ENCODE data around the gene EPB41L4A.

EPB41L4A gene

GRCh38 chr5:112303685-112304084, 115.4 kb downstream of the EPB41L4A start:
- no peak for DNase-seq

- DNase-seq: no peak
These were observed 125.0 kb downstream of the EPB41L4A start for GRCh38 chr5:112294126-112294525.

GRCh38 chr5:112293587-112293986, 125.5 kb downstream of the EPB41L4A start:
- no peak for DNase-seq

GRCh38 chr5:112290691-112291090, 128.4 kb downstream of the EPB41L4A start:
- no peak for DNase-seq

GRCh38 chr5:112289465-112289864, 129.6 kb downstream of the EPB41L4A start:
- no peak for DNase-seq

GRCh38 chr5:112283943-112284929, 134.8 kb downstream of the EPB41L4A start:
- peak; percentile 58 for DNase-seq

GRCh38 chr5:112283034-112283582, 136.0 kb downstream of the EPB41L4A start:
- no peak for DNase-seq

- DNase-seq: no peak
These were observed 140.0 kb downstream of the EPB41L4A start for GRCh38 chr5:112279082-112279481.

GRCh38 chr5:112276991-112277390, 142.1 kb downstream of the EPB41L4A start:
- DNase-seq: peak; percentile 15

- no peak for DNase-seq
These were observed 143.4 kb downstream of the EPB41L4A start for GRCh38 chr5:112275671-112276070.

- DNase-seq: no peak
These were observed 148.5 kb downstream of the EPB41L4A start for GRCh38 chr5:112270299-112271293.

GRCh38 chr5:112267231-112267630, 151.8 kb downstream of the EPB41L4A start:
- DNase-seq: no peak

GRCh38 chr5:112264666-112265065, 154.4 kb downstream of the EPB41L4A start:
- DNase-seq: no peak

GRCh38 chr5:112264151-112264550, 154.9 kb downstream of the EPB41L4A start:
- no peak for DNase-seq

- no peak for DNase-seq
These were observed 155.6 kb downstream of the EPB41L4A start for GRCh38 chr5:112263469-112263868.

GRCh38 chr5:112258571-112258970, 160.5 kb downstream of the EPB41L4A start:
- no peak for DNase-seq

GRCh38 chr5:112257976-112258375, 161.1 kb downstream of the EPB41L4A start:
- peak; percentile 33 for DNase-seq

- DNase-seq: no peak
These were observed 162.1 kb downstream of the EPB41L4A start for GRCh38 chr5:112257005-112257404.

GRCh38 chr5:112254303-112254702, 164.8 kb downstream of the EPB41L4A start:
- DNase-seq: no peak

- no peak for DNase-seq
These were observed 165.4 kb downstream of the EPB41L4A start for GRCh38 chr5:112253478-112254250.

- DNase-seq: no peak
These were observed 168.5 kb downstream of the EPB41L4A start for GRCh38 chr5:112250551-112250950.

GRCh38 chr5:112248623-112249022, 170.5 kb downstream of the EPB41L4A start:
- DNase-seq: no peak
